ENCODE results near the gene SYNGR1.
"Not testable (repeated sequence)": the region's sequence is repeated elsewhere in the genome, so short reads cannot be mapped to it uniquely, and the experiment has no call there.

Gene SYNGR1

GRCh38 chr22:39411828-39412365, 62.1 kb downstream of the SYNGR1 start:
- DNase-seq = not testable (repeated sequence)

GRCh38 chr22:39413204-39413603, 63.4 kb downstream of the SYNGR1 start:
- not testable (repeated sequence) for DNase-seq

- DNase-seq = no peak
These were observed 64.6 kb downstream of the SYNGR1 start for GRCh38 chr22:39414377-39414776.

- no peak for DNase-seq
These were observed 65.1 kb downstream of the SYNGR1 start for GRCh38 chr22:39414886-39415285.

GRCh38 chr22:39415506-39415905, 65.7 kb downstream of the SYNGR1 start:
- DNase-seq = no peak

- no peak for DNase-seq
These were observed 66.5 kb downstream of the SYNGR1 start for GRCh38 chr22:39416319-39416718.

- DNase-seq = no peak
These were observed 67.8 kb downstream of the SYNGR1 start for GRCh38 chr22:39417641-39418040.

GRCh38 chr22:39418696-39419095, 68.9 kb downstream of the SYNGR1 start:
- no peak for DNase-seq

GRCh38 chr22:39419096-39419495, 69.3 kb downstream of the SYNGR1 start:
- DNase-seq = no peak

- DNase-seq = no peak
These were observed 70.1 kb downstream of the SYNGR1 start for GRCh38 chr22:39419911-39420310.

GRCh38 chr22:39421691-39422090, 71.9 kb downstream of the SYNGR1 start:
- no peak for DNase-seq

GRCh38 chr22:39422101-39422500, 72.3 kb downstream of the SYNGR1 start:
- DNase-seq = no peak

- no peak for DNase-seq
These were observed 72.9 kb downstream of the SYNGR1 start for GRCh38 chr22:39422721-39423120.

- DNase-seq = no peak
These were observed 74.2 kb downstream of the SYNGR1 start for GRCh38 chr22:39423976-39424375.

- no peak for DNase-seq
These were observed 76.7 kb downstream of the SYNGR1 start for GRCh38 chr22:39426380-39427043.

- DNase-seq = no peak
These were observed 78.2 kb downstream of the SYNGR1 start for GRCh38 chr22:39427751-39428596.

- DNase-seq = no peak
These were observed 78.8 kb downstream of the SYNGR1 start for GRCh38 chr22:39428597-39429071.

GRCh38 chr22:39429186-39429585, 79.4 kb downstream of the SYNGR1 start:
- no peak for DNase-seq

- DNase-seq = no peak
These were observed 80.3 kb downstream of the SYNGR1 start for GRCh38 chr22:39429916-39430575.

GRCh38 chr22:39430576-39431150, 80.9 kb downstream of the SYNGR1 start:
- DNase-seq = no peak

GRCh38 chr22:39431216-39431801, 81.5 kb downstream of the SYNGR1 start:
- no peak for DNase-seq

- no peak for DNase-seq
These were observed 82.0 kb downstream of the SYNGR1 start for GRCh38 chr22:39431821-39432251.

All from amniotic stem cell (primary cell).